Stimulated activated CD4-positive, alpha-beta T cell treated with anti-CD3 and anti-CD28 coated beads, Interleukin-2, amount 100 ng/mL, for 24 hours (primary cell): ENCODE data around the gene TEC.
"Not testable (repeated sequence)": the region's sequence is repeated elsewhere in the genome, so short reads cannot be mapped to it uniquely, and the experiment has no call there.

ENCODE experiments used
- DNase-seq, 2 donors: peaks; one replicate each; pipeline ENCODE4 v3.0.0-alpha.2; 2020

Gene TEC

DNA sequence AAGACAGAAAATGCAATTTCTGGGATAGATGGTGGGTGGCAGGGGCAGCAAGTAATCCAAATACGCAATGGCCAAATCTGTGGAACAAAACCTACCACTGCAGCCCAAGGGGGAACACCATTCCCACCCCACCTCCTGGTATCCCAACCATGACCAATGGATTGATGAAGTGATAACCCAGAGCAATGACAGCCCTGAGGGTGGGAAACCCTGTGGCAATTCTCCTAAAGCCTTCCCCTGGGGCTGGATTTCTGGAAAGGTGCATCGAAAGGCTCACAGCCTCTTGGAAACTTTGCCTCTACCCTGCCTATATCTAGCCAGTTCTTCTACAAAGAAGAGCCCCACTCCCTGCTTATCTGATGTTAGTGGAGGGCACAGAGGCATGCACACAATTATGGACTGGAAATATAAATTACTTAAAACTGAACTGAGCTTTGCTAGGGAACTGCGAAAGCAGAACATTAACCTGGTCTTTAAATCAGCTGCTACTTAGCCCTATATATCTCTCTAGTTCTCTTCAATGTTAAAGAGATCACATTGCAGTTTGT, 75.6 kb downstream of the TEC start:
- no peak for DNase-seq

GRCh38 chr4:48193096-48193836, 76.4 kb downstream of the TEC start:
- no peak for DNase-seq

- no peak for DNase-seq
Measured at GRCh38 chr4:48191758-48192157, 77.9 kb downstream of the TEC start.

- DNase-seq = no peak
Measured at GRCh38 chr4:48190839-48191238, 78.8 kb downstream of the TEC start.

- DNase-seq = no peak
Measured at GRCh38 chr4:48189731-48190130, 79.9 kb downstream of the TEC start.

DNA sequence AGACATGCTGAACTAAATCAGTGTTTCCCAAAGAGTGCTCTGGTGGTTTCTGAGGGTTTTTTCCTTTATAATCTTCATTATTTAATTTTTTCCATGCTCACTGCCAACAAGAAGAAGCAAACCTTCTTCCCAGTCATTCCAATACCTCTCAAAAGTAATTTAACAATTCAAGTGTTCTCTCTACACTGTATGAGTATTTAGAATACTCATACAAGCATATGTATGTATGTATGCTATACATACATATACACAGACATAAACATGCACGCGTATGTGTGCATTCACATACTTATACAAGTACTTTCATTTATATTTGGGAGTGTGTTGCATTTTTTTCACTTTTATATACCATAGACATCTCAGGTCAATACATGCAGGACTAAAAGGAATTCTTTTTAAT, 81.2 kb downstream of the TEC start:
- DNase-seq = no peak

- no peak for DNase-seq
Measured at GRCh38 chr4:48187813-48188212, 81.8 kb downstream of the TEC start.

DNA sequence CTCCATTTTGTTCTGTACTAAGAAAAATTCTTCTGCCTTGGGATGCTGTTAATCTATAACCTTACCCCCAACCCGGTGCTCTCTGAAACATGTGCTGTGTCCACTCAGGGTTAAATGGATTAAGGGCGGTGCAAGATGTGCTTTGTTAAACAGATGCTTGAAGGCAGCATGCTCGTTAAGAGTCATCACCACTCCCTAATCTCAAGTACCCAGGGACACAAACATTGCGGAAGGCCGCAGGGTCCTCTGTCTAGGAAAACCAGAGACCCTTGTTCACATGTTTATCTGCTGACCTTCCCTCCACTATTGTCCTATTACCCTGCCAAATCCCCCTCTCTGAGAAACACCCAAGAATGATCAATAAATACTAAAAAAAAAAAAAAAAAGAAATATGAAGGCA, 82.6 kb downstream of the TEC start:
- DNase-seq = not testable (repeated sequence)

DNA sequence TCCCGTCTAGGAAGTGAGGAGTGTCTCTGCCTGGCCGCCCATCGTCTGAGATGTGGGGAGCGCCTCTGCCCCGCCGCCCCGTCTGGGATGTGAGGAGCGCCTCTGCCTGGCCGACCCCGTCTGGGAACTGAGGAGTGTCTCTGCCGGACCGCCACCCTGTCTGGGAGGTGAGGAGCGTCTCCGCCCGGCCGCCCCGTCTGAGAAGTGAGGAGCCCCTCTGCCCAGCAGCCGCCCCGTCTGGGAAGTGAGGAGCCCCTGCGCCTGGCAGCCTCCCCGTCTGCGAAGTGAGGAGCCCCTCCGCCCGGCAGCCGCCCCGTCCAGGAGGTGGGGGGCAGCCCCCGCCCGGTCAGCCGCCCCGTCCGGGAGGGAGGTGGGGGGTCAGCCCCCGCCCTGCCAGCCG, 83.2 kb downstream of the TEC start:
- not testable (repeated sequence) for DNase-seq

DNA sequence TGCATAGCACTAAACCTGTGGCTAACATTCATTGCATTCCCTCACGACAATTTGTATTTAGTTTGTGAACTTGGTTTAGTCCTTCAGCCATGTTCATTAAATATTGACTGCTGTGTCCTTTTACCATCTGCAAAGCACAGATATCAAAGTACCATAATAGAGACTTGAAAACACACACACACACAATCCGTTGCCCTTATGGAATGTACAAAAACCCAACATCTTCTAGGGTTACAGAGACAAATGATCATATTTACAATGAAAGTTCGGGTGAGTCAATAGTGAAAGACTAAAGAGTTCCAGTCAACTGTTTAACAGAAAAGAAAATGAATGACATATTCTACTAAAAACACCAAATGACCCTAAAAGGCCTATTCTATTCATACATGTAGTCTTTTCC, 84.8 kb downstream of the TEC start:
- DNase-seq = no peak

GRCh38 chr4:48180234-48180633, 89.4 kb downstream of the TEC start:
- no peak for DNase-seq

DNA sequence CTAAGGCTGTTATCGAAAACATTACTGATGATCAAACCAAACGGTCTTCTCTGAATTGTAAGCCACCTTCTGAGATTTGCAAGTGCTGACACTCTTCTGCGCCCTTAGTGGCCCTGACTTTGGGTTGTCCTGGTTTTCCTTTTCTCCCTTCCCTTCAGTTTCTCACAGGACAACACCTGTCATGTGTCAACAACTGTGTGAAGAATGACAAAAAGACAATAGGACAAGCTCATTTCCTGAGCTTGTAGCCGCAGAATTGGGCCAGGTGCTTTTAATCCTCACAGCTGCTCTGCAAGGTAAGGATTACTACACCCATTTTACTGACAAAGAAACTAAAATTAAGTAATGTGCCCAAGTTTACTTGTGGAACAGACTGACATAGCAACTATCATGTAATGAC, 90.7 kb downstream of the TEC start:
- no peak for DNase-seq

DNA sequence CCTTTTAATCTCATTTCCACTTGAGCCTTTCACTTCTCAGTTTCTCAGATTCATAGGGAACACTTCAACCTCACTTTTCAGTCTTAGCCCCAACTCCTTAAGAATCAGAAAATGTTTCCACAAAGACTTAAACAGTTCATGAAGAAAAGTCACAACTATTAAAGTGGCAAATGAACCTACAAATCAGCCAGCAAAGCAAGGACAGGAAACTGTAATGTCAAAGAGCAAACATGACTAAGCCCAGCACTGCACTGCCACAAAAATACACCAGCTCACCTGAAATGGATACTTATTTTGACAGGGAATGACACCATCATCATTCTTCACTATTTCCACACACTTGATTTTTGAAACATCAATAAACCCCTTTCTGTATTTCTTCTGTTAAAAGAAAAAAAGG, 93.8 kb downstream of the TEC start:
- DNase-seq = no peak

DNA sequence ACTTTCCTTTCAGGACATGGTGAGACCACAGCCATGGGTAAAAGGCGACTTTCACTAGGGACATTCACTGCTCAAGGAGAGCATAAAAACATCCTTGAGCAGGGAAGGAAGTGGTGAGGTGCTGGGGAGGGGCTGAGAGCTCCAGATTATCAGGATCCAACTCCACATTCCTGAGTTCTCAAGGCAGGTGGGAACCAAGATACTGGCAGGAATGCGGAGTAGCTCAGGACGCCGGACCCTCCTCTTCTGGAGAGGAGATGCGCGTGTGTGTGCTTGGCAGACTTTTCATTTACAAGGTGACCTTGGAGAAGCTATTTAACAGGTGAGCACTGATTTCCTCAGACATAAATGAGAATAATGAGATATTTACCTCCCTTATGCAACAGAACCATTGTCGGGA, 94.3 kb downstream of the TEC start:
- no peak for DNase-seq

- DNase-seq = no peak
Measured at GRCh38 chr4:48173056-48173991, 96.3 kb downstream of the TEC start.

DNA sequence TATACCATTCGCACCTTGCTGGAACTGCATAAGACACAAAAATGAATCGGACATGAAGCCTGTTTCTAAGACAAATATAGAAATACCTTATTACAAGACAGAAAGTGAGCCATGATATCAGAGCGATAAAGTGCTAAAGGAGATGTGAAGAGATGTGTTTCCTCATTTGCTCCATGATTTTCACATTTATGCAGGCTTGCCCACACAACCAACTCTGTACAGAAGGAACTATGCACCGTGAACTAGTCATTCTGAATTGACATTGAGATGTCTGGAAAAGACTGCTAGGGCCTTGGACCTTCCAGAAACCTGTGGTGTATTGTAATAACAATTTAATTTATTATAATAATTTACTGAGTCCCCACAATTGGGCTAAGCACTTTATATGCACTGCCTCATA, 97.0 kb downstream of the TEC start:
- no peak for DNase-seq

DNA sequence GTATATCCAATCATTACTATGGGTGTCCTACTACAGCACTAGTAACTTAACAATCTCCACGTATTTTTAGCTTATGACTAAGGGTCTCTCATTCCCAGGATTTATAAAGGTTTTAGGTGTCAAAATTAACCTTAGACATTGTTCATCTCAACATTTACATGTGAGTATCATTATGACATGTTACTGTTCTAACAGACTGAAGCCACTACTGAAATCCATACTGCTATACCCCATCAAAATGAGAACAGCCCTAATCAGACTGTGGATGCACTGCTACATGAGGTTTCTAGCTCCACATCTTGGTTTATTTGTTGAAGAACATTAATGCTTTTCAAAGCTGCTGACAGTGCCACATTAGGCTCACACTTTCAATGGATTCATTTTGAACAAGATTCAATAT, 100.0 kb downstream of the TEC start:
- DNase-seq = no peak

GRCh38 chr4:48167538-48168263, 101.9 kb downstream of the TEC start:
- DNase-seq = no peak

DNA sequence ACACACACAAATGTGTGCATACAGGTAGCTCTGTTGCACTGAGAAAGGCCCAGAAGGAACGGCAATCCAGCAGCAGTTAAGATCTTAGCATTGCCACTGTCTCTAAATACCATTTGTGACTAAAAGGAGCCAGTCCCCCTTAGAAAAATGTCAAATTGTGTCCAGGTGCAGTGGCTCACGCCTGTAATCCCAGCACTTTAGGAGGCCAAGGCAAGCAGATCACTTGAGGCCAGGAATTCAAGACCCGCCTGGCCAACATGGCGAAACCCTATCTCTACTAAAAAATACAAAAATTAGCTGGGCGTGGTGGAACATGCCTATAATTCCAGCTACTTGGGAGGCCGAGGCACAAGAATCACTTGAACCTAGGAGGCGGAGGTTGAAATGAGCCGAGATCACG, 105.1 kb downstream of the TEC start:
- DNase-seq = not testable (repeated sequence)

DNA sequence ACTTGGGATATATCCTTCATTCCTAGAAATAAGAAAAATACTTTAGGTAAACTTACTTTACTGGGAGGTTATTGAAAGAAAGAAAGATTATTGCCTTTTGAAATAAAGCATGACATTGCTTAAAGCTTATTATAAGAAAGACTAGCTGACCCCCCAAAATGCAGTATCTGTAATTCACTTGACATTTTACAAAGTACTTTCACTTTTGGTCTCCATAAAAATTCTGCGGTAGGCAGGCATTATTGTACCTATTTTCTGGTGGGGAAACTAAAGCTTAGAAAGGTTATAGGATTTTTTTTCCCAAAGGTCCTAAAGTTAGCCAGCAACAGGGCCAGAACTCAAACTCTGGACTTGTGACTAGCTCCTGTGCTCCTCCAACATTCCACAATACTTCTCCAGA, 105.9 kb downstream of the TEC start:
- DNase-seq = no peak

DNA sequence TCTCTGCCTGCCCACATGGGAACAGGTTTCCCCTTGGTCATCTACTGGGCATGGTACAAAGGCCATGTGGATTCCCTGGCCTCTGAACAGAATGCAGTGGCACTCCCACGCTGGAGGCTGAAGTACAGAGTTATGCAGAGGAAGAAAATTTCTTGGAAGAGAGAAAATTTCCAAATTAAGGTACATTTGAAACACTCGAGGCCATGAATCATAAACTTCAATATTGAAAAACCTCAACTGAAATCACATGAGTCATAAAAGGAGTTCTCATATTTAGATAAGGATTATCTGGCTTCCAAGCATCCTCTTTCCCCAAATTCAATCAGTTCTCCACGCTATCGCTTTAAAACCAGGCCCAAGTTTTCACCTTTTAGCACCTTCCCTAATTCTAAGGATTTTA, 107.5 kb downstream of the TEC start:
- DNase-seq = no peak

DNA sequence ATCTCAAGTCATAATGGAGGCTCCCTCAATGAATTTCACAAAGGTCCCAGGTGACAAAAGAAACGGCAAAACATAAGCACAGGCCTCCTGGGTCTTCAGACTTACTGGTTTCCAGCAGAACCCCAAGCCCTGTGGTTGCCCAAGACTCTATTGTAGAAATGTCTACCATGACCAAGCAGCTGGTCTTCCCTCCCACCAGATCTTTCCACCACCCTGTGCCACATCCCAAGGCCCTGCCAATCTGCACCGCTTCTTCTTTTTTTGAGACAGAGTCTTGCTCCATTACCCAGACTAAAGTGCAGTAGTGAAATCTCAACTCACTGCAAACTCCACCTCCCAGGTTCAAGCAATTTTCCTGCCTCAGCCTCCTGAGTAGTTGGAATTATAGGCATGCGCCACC, 112.4 kb downstream of the TEC start:
- DNase-seq = no peak

GRCh38 chr4:48156423-48156822, 113.2 kb downstream of the TEC start:
- no peak for DNase-seq
